Hippocampal formation (tissue), 2 donors: ENCODE measurements around the gene L3MBTL4.
"Not testable (repeated sequence)": the region's sequence is repeated elsewhere in the genome, so short reads cannot be mapped to it uniquely, and the experiment has no call there.

ENCODE experiments used
- DNase-seq, 2 donors: peaks; one replicate each; lab custom pipeline; 2025; lab: John Stamatoyannopoulos, UW

The L3MBTL4 gene

GRCh38 chr18:6194640-6195039 lies 220.1 kb downstream of the L3MBTL4 start:
- no peak for DNase-seq

- DNase-seq = not testable (repeated sequence)
Measured at GRCh38 chr18:6185782-6186181, 228.9 kb downstream of the L3MBTL4 start.

- no peak for DNase-seq
Measured at GRCh38 chr18:6174983-6175745, 239.5 kb downstream of the L3MBTL4 start.

GRCh38 chr18:6170604-6171003 lies 244.1 kb downstream of the L3MBTL4 start:
- no peak for DNase-seq

GRCh38 chr18:6161549-6161948 lies 253.2 kb downstream of the L3MBTL4 start:
- no peak for DNase-seq

GRCh38 chr18:6159426-6159825 lies 255.3 kb downstream of the L3MBTL4 start:
- DNase-seq = no peak

GRCh38 chr18:6158958-6159357 lies 255.8 kb downstream of the L3MBTL4 start:
- no peak for DNase-seq

- no peak for DNase-seq
Measured at GRCh38 chr18:6156446-6156845, 258.3 kb downstream of the L3MBTL4 start.

- DNase-seq = no peak
Measured at GRCh38 chr18:6155707-6156106, 259.0 kb downstream of the L3MBTL4 start.

GRCh38 chr18:6150430-6150829 lies 264.3 kb downstream of the L3MBTL4 start:
- no peak for DNase-seq

- DNase-seq = no peak
Measured at GRCh38 chr18:6146307-6146661, 268.4 kb downstream of the L3MBTL4 start.

GRCh38 chr18:6145645-6146306 lies 268.9 kb downstream of the L3MBTL4 start:
- DNase-seq = no peak

GRCh38 chr18:6139007-6139406 lies 275.7 kb downstream of the L3MBTL4 start:
- DNase-seq = no peak

GRCh38 chr18:6135901-6136300 lies 278.8 kb downstream of the L3MBTL4 start:
- DNase-seq = not testable (repeated sequence)

- not testable (repeated sequence) for DNase-seq
Measured at GRCh38 chr18:6135029-6135428, 279.7 kb downstream of the L3MBTL4 start.

- no peak for DNase-seq
Measured at GRCh38 chr18:6132751-6133368, 281.9 kb downstream of the L3MBTL4 start.

- DNase-seq = no peak
Measured at GRCh38 chr18:6120820-6121279, 293.9 kb downstream of the L3MBTL4 start.

- no peak for DNase-seq
Measured at GRCh38 chr18:6119761-6120160, 294.9 kb downstream of the L3MBTL4 start.

- no peak for DNase-seq
Measured at GRCh38 chr18:6118080-6118479, 296.6 kb downstream of the L3MBTL4 start.

GRCh38 chr18:6115710-6116109 lies 299.0 kb downstream of the L3MBTL4 start:
- DNase-seq = no peak

GRCh38 chr18:6113650-6114049 lies 301.1 kb downstream of the L3MBTL4 start:
- no peak for DNase-seq

GRCh38 chr18:6111726-6112125 lies 303.0 kb downstream of the L3MBTL4 start:
- no peak for DNase-seq

GRCh38 chr18:6109743-6110142 lies 305.0 kb downstream of the L3MBTL4 start:
- DNase-seq = peak in 1 of 2 donors; percentile 4
